OCI-LY7 (cell line): ENCODE results near the gene PIEZO1.

Experiments used
- CTCF ChIP-seq: fragments of 200-600 bp; sonication (generic); conservative IDR thresholded peaks from 2 replicates; pipeline ENCODE4 v1.5.1; 2014; ENCODE audit warnings: mild to moderate bottlenecking, antibody characterized with exemption, low read length, moderate library complexity, mixed read lengths
- EZH2phosphoT487 ChIP-seq: fragments of 200-600 bp; sonication (generic); IDR thresholded peaks from 2 replicates; pipeline ENCODE4 v1.6.1; 2018; ENCODE audit warnings: low read depth, borderline replicate concordance, mild to moderate bottlenecking, mixed run types, antibody characterized with exemption, low read length, moderate library complexity, mixed read lengths

- TF ChIP-seq CTCF (no peak), EZH2phosphoT487 (no peak)
These were observed 115.0 kb downstream of the PIEZO1 start for GRCh38 chr16:88669980-88670379.
